NCI-H69 (cell line): ENCODE data around the gene ING3.

Experiments used
- DNase-seq: peaks from one replicate; lab custom pipeline; 2025; lab: John Stamatoyannopoulos, UW

ING3 gene

GRCh38 chr7:121026159-121026558 lies 75.6 kb downstream of the ING3 start:
- no peak for DNase-seq

GRCh38 chr7:121026577-121027111 lies 76.1 kb downstream of the ING3 start:
- DNase-seq, result no peak
